GM18526 (cell line): ENCODE data around the gene FOXD3.

Source experiments
- POLR2A ChIP-seq: IDR thresholded peaks from 3 replicates; pipeline ENCODE4 v1.6.1; 2011; ENCODE audit not compliant: insufficient read length; ENCODE audit errors: extremely low read depth

Gene FOXD3

GRCh38 chr1:63322114-63322943 is at the start of gene FOXD3:
Gene FOXD3 (plus strand): TSS chr1:63322567. CDS start chr1:63323059, 492 bp downstream.
- TF ChIP-seq POLR2A: no peak

DNA sequence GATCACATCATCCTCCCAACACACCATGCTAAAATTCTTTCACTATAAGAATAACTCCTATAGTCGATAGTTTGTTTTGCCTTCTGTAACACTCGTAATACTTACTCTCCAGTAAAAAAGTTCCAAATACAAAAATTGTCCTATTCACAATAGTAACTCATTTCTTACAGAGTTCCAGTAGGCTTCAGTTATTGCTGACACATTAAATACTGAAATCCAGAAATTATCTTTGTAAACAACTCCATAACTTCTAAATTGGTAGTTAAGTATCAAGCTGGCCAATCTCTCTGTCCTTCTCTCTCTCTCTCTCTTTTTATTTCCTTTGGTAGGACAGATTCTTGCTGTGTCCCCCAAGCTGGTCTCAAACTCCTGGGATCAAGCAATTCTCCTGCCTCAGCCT is 49.6 kb upstream of the FOXD3 start:
- no peak for TF ChIP-seq POLR2A

DNA sequence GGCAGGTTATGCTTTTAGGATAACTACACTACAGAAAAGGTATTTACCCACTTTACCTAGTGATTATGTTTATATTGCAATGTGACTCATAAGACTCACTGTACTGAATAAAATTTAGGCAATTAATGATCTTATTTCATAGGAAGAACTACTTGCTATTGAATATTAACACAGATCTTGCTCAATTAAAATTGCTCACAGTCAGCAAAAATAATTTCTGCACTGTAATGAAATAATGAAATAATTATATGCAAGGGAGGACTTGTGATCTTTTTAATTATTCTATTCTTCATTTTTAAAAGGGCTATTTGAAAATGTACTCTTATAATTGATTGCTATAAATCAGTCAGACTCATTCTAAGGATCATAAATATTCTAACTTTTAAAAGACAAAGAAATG is 48.0 kb upstream of the FOXD3 start:
- no peak for TF ChIP-seq POLR2A

GRCh38 chr1:63274979-63275378 is 47.4 kb upstream of the FOXD3 start:
- TF ChIP-seq POLR2A: no peak

- TF ChIP-seq POLR2A: no peak
These were observed 45.7 kb upstream of the FOXD3 start for GRCh38 chr1:63276624-63277023.

DNA sequence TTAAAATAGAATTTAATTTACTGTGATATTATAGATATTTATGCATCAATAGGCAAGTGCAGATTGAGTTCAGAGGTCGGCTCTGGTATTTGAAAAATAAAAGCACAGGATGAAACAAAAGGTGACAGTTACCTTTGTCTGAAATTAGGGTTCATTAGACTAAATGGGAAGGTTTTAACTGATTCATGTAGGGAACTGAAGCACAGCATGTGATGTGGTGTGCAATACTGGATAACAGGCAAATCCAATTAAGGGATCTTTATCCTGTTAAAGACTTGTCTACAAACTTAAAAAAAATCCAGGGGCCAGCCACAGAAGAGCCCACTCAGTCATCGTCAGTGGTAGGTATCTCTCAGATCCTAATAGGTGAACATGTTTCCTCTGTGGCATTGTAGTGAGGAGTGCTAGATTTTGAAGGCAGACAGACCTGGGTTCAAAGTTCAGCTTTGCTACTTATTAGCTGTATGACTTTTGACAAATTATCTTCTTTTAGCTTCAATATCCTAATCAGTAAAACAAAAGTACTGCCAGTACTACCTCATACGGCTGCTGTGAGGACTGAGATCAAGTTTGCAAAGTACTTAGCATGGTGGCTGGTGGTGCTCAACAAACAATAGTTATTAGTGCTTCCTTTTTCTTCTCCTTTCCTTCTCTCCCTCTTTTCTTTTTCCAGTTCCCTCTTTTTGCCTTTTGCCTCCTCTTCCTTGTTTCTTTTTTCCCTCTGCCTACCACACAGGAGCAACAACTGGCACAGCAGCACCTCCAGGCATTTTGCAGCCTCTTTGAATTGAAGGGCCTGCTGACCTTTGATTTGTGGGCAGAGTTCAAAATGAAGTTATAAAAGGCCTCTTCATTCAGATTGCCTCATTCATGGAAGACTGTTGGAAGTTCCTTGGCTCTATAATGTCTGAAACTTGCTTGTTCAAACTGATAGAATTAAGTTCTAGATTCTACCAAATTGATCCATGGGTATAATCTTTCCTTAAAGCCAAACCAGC is 44.9 kb upstream of the FOXD3 start:
- TF ChIP-seq POLR2A: no peak

DNA sequence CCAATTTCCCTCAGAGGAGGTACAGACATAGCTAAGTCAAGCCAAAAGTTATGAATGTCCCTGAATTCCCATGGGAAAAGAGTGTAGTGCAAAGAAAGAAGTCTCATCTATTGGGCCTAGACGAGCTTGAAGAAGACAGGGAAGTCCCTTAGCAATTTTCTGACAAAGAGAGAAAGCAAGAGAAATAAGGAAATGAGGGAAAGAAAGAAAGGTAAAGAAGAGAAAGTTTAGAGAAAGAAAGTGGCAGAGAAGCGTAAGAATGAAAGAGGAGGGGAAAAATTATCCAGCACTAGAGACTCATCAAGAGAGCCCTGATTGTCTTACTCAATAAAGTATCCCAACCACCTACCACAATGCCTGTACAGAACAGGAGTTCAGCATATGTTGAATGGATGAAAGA is 40.6 kb upstream of the FOXD3 start:
- no peak for TF ChIP-seq POLR2A

GRCh38 chr1:63289135-63289534 is 33.2 kb upstream of the FOXD3 start:
- TF ChIP-seq POLR2A: no peak

DNA sequence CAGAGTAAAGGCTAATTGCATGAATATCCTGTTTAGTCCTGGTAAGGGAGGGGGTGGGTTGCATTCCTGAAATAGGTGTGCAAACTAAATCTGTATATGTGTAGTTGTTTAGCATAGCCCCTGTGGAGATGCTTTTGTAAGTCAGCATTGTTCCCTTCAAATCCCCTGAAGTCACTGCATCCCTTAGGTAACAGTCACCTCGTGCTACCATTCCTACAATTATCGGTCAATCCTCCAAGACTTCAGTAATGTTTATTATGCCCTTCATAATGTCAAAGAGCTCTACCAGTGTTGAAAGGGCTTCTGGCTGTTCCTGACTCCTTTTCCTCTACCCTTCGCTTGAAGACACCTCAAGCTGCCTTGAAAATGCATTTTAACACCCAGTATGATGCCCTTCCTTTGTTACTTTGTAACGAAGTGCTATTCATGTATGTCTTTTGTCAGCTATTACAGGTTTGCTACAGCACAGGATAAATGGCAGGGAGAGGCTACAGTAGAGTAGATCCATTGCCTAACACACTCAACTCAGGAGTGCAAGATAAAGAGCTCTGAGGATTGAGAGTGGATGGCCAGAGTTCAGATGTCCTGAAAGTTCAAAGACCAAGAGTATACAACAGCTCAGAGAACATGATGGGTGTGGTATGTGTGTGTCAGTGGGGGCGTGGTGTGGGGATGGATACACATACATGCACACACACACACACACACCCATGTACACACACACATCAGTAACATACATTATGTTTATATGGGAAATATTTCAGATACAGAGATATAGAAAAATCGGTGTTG is 27.4 kb upstream of the FOXD3 start:
- no peak for TF ChIP-seq POLR2A

DNA sequence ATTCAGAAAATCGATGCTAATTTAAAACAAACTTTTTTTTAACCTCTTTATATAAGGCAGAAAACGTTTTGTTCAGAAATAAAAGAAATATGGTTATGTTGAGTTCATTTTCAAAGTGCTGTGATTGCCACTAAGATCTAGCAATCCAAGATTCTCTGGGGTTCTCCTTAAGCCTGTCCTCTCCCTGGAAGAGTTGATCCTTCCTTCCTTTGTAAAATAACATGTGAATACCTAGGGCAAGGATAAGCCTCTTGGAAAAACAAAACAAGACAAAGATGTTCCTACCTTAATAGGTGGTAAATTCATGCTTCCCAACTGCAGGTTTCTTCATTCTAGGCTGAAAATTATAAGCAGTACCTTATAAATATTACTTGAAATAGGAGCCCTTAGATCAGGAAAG is 18.0 kb upstream of the FOXD3 start:
- no peak for TF ChIP-seq POLR2A

DNA sequence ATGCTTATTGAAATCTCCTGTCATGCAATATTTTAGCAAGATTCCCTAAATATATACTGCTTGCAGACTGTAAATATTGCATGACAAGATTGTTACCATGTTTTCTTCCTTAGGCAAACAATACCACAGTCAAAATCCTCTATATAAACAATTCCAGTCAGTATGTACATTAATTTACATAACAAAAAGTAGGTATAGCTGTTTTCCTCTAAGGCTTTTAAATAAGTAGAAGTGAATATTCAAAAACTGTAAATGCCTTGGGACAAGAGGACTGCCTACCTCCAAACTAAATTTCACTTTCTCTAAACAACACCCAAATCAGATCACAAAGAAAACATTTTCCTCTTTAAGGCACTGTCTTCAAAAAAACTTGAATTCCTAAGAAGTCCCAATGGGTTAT is 17.3 kb upstream of the FOXD3 start:
- TF ChIP-seq POLR2A: no peak

GRCh38 chr1:63307196-63307794 is 15.1 kb upstream of the FOXD3 start:
- TF ChIP-seq POLR2A: no peak

- TF ChIP-seq POLR2A: no peak
These were observed 5.8 kb upstream of the FOXD3 start for GRCh38 chr1:63316598-63316983.

GRCh38 chr1:63316984-63317816 is 5.2 kb upstream of the FOXD3 start:
- TF ChIP-seq POLR2A: no peak
